Body of pancreas (tissue), 4 donors: ENCODE results near the gene KIF12. TPM values are rescaled to one million over a fixed set of nuclear protein-coding genes. Genes with fewer than 3 reads are reported as not detected.

Experiments
- ATAC-seq: fragments of 150-250 bp; one replicate; pipeline ENCODE4 v1.9.1; 2016
- DNase-seq, 4 donors: peaks; one replicate each; pipeline ENCODE4 v3.0.0-alpha.2; 2019
- H3K27ac ChIP-seq, 4 donors: fragments of 200-600 bp; sonication (generic); 1 replicate in 3 of 4; 2 replicates in 1 of 4; pipeline versions ENCODE4 v1.5.1 to v1.6.1; 2016 to 2019; ENCODE audit warnings: mild to moderate bottlenecking in 1 of 4, mixed read lengths in 1 of 4, moderate library complexity in 1 of 4
- H3K27me3 ChIP-seq, 2 donors: fragments of 200-600 bp; sonication (generic); one replicate each; pipeline ENCODE4 v1.6.0; 2016; ENCODE audit warnings: mild to moderate bottlenecking in 1 of 2
- H3K36me3 ChIP-seq, 2 donors: fragments of 200-600 bp; sonication (generic); replicated peaks in 1 of 2; 2 replicates each; pipeline ENCODE4 v1.5.1; 2016; ENCODE audit warnings: low read depth in 2 of 2; ENCODE audit not compliant: insufficient read depth in 1 of 2
- H3K4me1 ChIP-seq: fragments of 200-600 bp; sonication (generic); one replicate; pipeline ENCODE4 v1.6.0; 2016
- H3K4me3 ChIP-seq, 2 donors: fragments of 200-600 bp; sonication (generic); 1 replicate in 1 of 2; 2 replicates in 1 of 2; pipeline ENCODE4 v1.5.1; 2016 to 2019
- H3K9me3 ChIP-seq, 3 donors: fragments of 200-600 bp; sonication (generic); 1 replicate in 2 of 3; 2 replicates in 1 of 3; pipeline ENCODE4 v1.5.1; 2016
- CTCF ChIP-seq, 7 experiments: fragments of 450-650 bp in 4 of 7; fragments of 200-600 bp in 3 of 7; sonication (generic) in 3 of 7; IDR thresholded peaks; one replicate each; pipeline ENCODE4 v1.5.1; 2016 to 2019; ENCODE audit warnings: antibody characterized with exemption in 7 of 7
- POLR2A ChIP-seq, 3 donors: fragments of 450-650 bp; IDR thresholded peaks; one replicate each; pipeline ENCODE4 v1.6.1; 2016; ENCODE audit warnings: antibody characterized with exemption in 3 of 3, mild to moderate bottlenecking in 2 of 3
- WGBS, 2 donors: methylation state at CpG; one replicate each; pipeline ENCODE4 v1.1.5; 2017; 5-methylcytosine and 5-hydroxymethylcytosine counted together
- intact Hi-C: fragments of 100-400 bp; cut with DNase I; formaldehyde crosslinking; loops from one replicate; pipeline ENCODE4 v1.15.1; 2023
- total RNA-seq, 2 donors: library from RNA; depleted of rRNA; stranded (reverse); fragments of >200 nt; gene quantifications; one replicate each; pipeline ENCODE4 v1.1.0, GENCODE V29; 2016

Gene KIF12
- total RNA-seq, 2 donors from 2014 or later, result 135 to 249 TPM

- ATAC-seq (no peak), DNase-seq (no peak)
- 66% methylated on average over 4 of the region's 4 CpGs for WGBS, 2 donors
- H3K27me3 ChIP-seq, result no peaks in the 10 kb centered on the region
- H3K4me1 ChIP-seq, result peaks cover 9% of the 10 kb centered on the region
- no peak overlapping the region for H3K27ac ChIP-seq
- no peak overlapping the region for H3K4me3 ChIP-seq
- no peak for TF ChIP-seq CTCF (IDR thresholded peaks at IDR 0.05)
- TF ChIP-seq POLR2A (IDR thresholded peaks at IDR 0.05), result no peak
- H3K36me3 ChIP-seq, result no peaks in the 10 kb centered on the region
- intact Hi-C loops, result no loop called here
- H3K9me3 ChIP-seq, result no peaks in the 10 kb centered on the region
Measured at GRCh38 chr9:114140850-114141249, 41.8 kb upstream of the KIF12 start.

- no peaks in the 10 kb centered on the region for H3K27me3 ChIP-seq
- WGBS, 2 donors, result 88 to 97% methylated on average over 2 of the region's 2 CpGs
- DNase-seq (no peak), ATAC-seq (no peak)
- no peak for TF ChIP-seq POLR2A (IDR thresholded peaks at IDR 0.05)
- no peak for TF ChIP-seq CTCF (IDR thresholded peaks at IDR 0.05)
- intact Hi-C loops, result no loop called here
- no peak overlapping the region for H3K4me3 ChIP-seq
- no peaks in the 10 kb centered on the region for H3K9me3 ChIP-seq
- H3K4me1 ChIP-seq, result peaks cover 9% of the 10 kb centered on the region
- no peak overlapping the region for H3K27ac ChIP-seq
- no peaks in the 10 kb centered on the region for H3K36me3 ChIP-seq
Measured at GRCh38 chr9:114140401-114140800, 41.3 kb upstream of the KIF12 start.

- intact Hi-C loops, result no loop called here
- H3K9me3 ChIP-seq, result no peaks in the 10 kb centered on the region
- no peak overlapping the region for H3K4me3 ChIP-seq
- DNase-seq, result no peak
- no peaks in the 10 kb centered on the region for H3K27me3 ChIP-seq
- H3K4me1 ChIP-seq, result peaks cover 9% of the 10 kb centered on the region
- ATAC-seq, result no peak
- no peak for TF ChIP-seq POLR2A (IDR thresholded peaks at IDR 0.05)
- TF ChIP-seq CTCF (IDR thresholded peaks at IDR 0.05), result no peak
- WGBS, 2 donors, result 97 to 98% methylated on average over 5 of the region's 5 CpGs
- no peak overlapping the region for H3K27ac ChIP-seq
- no peaks in the 10 kb centered on the region for H3K36me3 ChIP-seq
Measured at GRCh38 chr9:114139071-114139470, 40.0 kb upstream of the KIF12 start.

GRCh38 chr9:114138552-114138971, 39.5 kb upstream of the KIF12 start:
- peak in 1 of 4 donors; percentile 24 for DNase-seq
- H3K27me3 ChIP-seq, result no peaks in the 10 kb centered on the region
- H3K27ac ChIP-seq, result no peak overlapping the region
- H3K4me1 ChIP-seq, result peaks cover 9% of the 10 kb centered on the region
- H3K36me3 ChIP-seq, result no peaks in the 10 kb centered on the region
- intact Hi-C loops, result no loop called here
- WGBS, 2 donors, result 80 to 81% methylated on average over 6 to 8 of the region's 8 CpGs
- peak; percentile 39 for ATAC-seq
- no peak overlapping the region for H3K4me3 ChIP-seq
- H3K9me3 ChIP-seq, result no peaks in the 10 kb centered on the region
- no peak for TF ChIP-seq CTCF (IDR thresholded peaks at IDR 0.05)
- no peak for TF ChIP-seq POLR2A (IDR thresholded peaks at IDR 0.05)

- ATAC-seq, result no peak
- no peaks in the 10 kb centered on the region for H3K27me3 ChIP-seq
- intact Hi-C loops, result no loop called here
- TF ChIP-seq CTCF (IDR thresholded peaks at IDR 0.05), result no peak
- TF ChIP-seq POLR2A (IDR thresholded peaks at IDR 0.05), result no peak
- peaks cover 9% of the 10 kb centered on the region for H3K4me1 ChIP-seq
- H3K36me3 ChIP-seq, result no peaks in the 10 kb centered on the region
- no peak for DNase-seq
- H3K4me3 ChIP-seq, result no peak overlapping the region
- no peaks in the 10 kb centered on the region for H3K9me3 ChIP-seq
- no peak overlapping the region for H3K27ac ChIP-seq
- 69 to 81% methylated on average over 6 of the region's 6 CpGs for WGBS, 2 donors
Measured at GRCh38 chr9:114137831-114138230, 38.7 kb upstream of the KIF12 start.
